ENCODE results near the gene SLC44A3.

DNA sequence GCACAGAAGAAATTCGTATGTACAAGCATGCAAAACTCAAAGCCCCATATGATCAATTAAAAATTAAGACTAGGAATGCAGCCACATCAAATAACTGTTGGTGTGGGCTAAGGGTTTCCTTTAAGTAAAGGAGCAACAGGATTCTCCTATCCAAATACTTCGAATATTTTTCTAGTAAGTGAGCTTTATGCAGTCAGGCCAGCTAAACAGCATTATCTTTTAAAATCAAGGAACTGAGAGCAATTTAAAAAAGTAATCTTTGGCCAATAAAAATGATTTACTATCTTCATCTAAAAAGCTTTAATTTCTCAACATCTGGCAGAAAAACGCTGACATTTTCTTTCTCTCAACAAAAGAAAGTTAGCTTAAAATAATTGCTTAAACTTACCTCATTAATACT, 87.0 kb downstream of the SLC44A3 start:
- TF ChIP-seq EZH2 (IDR thresholded peaks at IDR 0.05) (no peak), POLR2AphosphoS5 (IDR thresholded peaks at IDR 0.05; ENCODE audit: borderline replicate concordance, low read depth, low read length) (no peak), FOXP2 (optimal IDR thresholded peaks at IDR 0.05; ENCODE audit: control extremely low read depth, extremely low read length, insufficient read depth) (no peak)

Measured in SK-N-MC (cell line).